Vagina (tissue), 2 donors: ENCODE data around the gene ATP8B1.

ENCODE experiments used
- POLR2A ChIP-seq, 2 donors: fragments of 450-650 bp; IDR thresholded peaks; one replicate each; pipeline ENCODE4 v1.6.1; 2017; ENCODE audit warnings: antibody characterized with exemption in 2 of 2, mild to moderate bottlenecking in 2 of 2, moderate library complexity in 2 of 2
- TF ChIP-seq, protein P1 (sequence below), 3 experiments: fragments of 450-650 bp in 2 of 3; fragments of 200-600 bp in 1 of 3; sonication (generic) in 1 of 3; IDR thresholded peaks; one replicate each; pipeline ENCODE4 v1.5.1; 2017 to 2019; ENCODE audit warnings: antibody characterized with exemption in 3 of 3, mild to moderate bottlenecking in 2 of 3, moderate library complexity in 2 of 3

- TF ChIP-seq POLR2A (IDR thresholded peaks at IDR 0.05): no peak
- TF ChIP-seq, protein P1, sequence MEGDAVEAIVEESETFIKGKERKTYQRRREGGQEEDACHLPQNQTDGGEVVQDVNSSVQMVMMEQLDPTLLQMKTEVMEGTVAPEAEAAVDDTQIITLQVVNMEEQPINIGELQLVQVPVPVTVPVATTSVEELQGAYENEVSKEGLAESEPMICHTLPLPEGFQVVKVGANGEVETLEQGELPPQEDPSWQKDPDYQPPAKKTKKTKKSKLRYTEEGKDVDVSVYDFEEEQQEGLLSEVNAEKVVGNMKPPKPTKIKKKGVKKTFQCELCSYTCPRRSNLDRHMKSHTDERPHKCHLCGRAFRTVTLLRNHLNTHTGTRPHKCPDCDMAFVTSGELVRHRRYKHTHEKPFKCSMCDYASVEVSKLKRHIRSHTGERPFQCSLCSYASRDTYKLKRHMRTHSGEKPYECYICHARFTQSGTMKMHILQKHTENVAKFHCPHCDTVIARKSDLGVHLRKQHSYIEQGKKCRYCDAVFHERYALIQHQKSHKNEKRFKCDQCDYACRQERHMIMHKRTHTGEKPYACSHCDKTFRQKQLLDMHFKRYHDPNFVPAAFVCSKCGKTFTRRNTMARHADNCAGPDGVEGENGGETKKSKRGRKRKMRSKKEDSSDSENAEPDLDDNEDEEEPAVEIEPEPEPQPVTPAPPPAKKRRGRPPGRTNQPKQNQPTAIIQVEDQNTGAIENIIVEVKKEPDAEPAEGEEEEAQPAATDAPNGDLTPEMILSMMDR (IDR thresholded peaks at IDR 0.05): no peak
Observed at GRCh38 chr18:57835904-57836303, 32.8 kb upstream of the ATP8B1 start.
